Measurements from ENCODE around the gene FIGNL2. TPM values are rescaled to one million over a fixed set of nuclear protein-coding genes. Genes with fewer than 3 reads are reported as not detected.

The FIGNL2 gene
- total and polyA plus RNA-seq, 9 of the 15 experiments (the other 6 are each of a cell fraction or from before 2014, with no cell fraction given): 0.01 TPM; not detected in 8

- H3K4me3 ChIP-seq: no peak overlapping the region
- CTCF ChIA-PET (ENCODE audit: low intra/inter-chr PET ratio): no interaction called here
- POLR2A ChIA-PET: interaction anchor here (0.6 to 1.6 kb wide), 2 partner anchors 10 to 410 kb away, joined by 3 to 4 read pairs; no protein-coding TSS in a partner anchor
- ATAC-seq (no peak), DNase-seq (ENCODE audit: extremely low read depth in 1 of 4, low spot score in 3 of 4) (no peak), FAIRE-seq (no peak)
- H3K36me3 ChIP-seq (ENCODE audit: control insufficient read depth, insufficient read depth, low read length): no peaks in the 10 kb centered on the region
- WGBS (ENCODE audit: insufficient coverage, low coverage, missing lambda C conversion rate): 15% methylated on average over 15 of the region's 20 CpGs
- intact Hi-C loops (cut with micrococcal nuclease): no loop called here
- H3K79me2 ChIP-seq (ENCODE audit: control insufficient read depth, insufficient read depth, low read length): no peaks in the 10 kb centered on the region
- H3K4me1 ChIP-seq (replicated peaks in 1 of 2; ENCODE audit: control insufficient read depth in 2 of 2, insufficient read depth in 2 of 2, low read length in 2 of 2): peaks cover 7 to 24% of the 10 kb centered on the region in 2 experiments; a peak in 4 of 5 replicates
- H3K27ac ChIP-seq (ENCODE audit: extremely low read depth, low read depth, low read length): no peak overlapping the region
- no peaks in the 10 kb centered on the region for H3K9me1 ChIP-seq (ENCODE audit: control insufficient read depth, insufficient read depth, low read length)
- peaks cover 9% of the 10 kb centered on the region for H4K20me1 ChIP-seq (replicated peaks; ENCODE audit: control insufficient read depth, insufficient read depth, low read length)
- peaks cover 39 to 80% of the 10 kb centered on the region in 2 experiments for H3K27me3 ChIP-seq (ENCODE audit: control insufficient read depth in 2 of 2, insufficient read depth in 2 of 2, low read length in 2 of 2)
- no peak overlapping the region for H2AFZ ChIP-seq (ENCODE audit: low read depth, low read length)
- no peaks in the 10 kb centered on the region for H3K9me3 ChIP-seq (replicated peaks; ENCODE audit: control insufficient read depth, insufficient read depth, low read depth, low read length)
- no TSS peak for BruUV-seq (replicated peaks)
- in situ Hi-C loops (cut with MboI): no loop called here
- TF ChIP-seq REST (IDR thresholded peaks at IDR 0.05; ENCODE audit: borderline replicate concordance): peak; percentile 24; the same call in 1 of the 2 replicates
- no peak for TF ChIP-seq REST (CRISPR knock-in tag; IDR thresholded peaks at IDR 0.05; ENCODE audit: low read depth)
- TF ChIP-seq CHCHD3 (CRISPR knock-in tag; IDR thresholded peaks at IDR 0.05): no peak
- no peak for TF ChIP-seq U2AF1 (optimal IDR thresholded peaks at IDR 0.05; ENCODE audit: low read depth, low read length)
- TF ChIP-seq MIER1 (IDR thresholded peaks at IDR 0.05; ENCODE audit: low read depth): no peak
- TF ChIP-seq HNRNPK (IDR thresholded peaks at IDR 0.05; ENCODE audit: low read depth, low read length, poor library complexity, severe bottlenecking): no peak
- H3K9ac ChIP-seq (ENCODE audit: insufficient read depth in 1 of 2, low read depth in 2 of 2, low read length in 2 of 2): peak overlapping the region in 1 of 2 experiments; percentile 52; a peak in 2 of 4 replicates
- no peak overlapping the region for H3K4me2 ChIP-seq (ENCODE audit: insufficient read depth, low read length)
Measured at GRCh38 chr12:51869496-51869865, 21.0 kb upstream of the FIGNL2 start.

Measured in K562 (cell line).